HepG2 (cell line): ENCODE data around the gene ZFAND3. TPM values are rescaled to one million over a fixed set of nuclear protein-coding genes. Genes with fewer than 3 reads are reported as not detected.
A peak's percentile ranks its signal among the peaks of the same experiment; 100 is the strongest.

Experiments used
- CHD4 ChIP-seq: fragments of 200-600 bp; sonication (generic); IDR thresholded peaks from 2 replicates; pipeline ENCODE4 v1.7.0; 2017; ENCODE audit warnings: mild to moderate bottlenecking, low read length, borderline replicate concordance
- KDM1A ChIP-seq: IDR thresholded peaks from 2 replicates; pipeline ENCODE4 v1.6.1; 2016; ENCODE audit warnings: missing compliant biosample characterization
- SAP130 ChIP-seq: IDR thresholded peaks from 2 replicates; pipeline ENCODE4 v1.6.1; 2016; ENCODE audit warnings: low read depth
- ZMYM3 ChIP-seq: sonication (generic); formaldehyde crosslinking; IDR thresholded peaks from 2 replicates; pipeline ENCODE4 v1.5.1; 2020; ENCODE audit warnings: mild to moderate bottlenecking, missing genetic modification reagents
- ZSCAN20 ChIP-seq: sonication (generic); formaldehyde crosslinking; IDR thresholded peaks from 2 replicates; pipeline ENCODE4 v1.4.0; 2020; ENCODE audit warnings: missing genetic modification reagents, mild to moderate bottlenecking, borderline replicate concordance
- polyA plus RNA-seq, 8 experiments: library from polyadenylated mRNA; depleted of rRNA in 3 of 8; stranded (reverse) in 7 of 8; unstranded in 1 of 8; fragments of >200 nt; fragmentation: Illumina TruSeq in 4 of 8; extraction: Trizol in 4 of 8; gene quantifications; 2 replicates each; pipeline versions ENCODE4 v1.2.1 to v1.2.3, GENCODE V29; 2011 to 2016; ENCODE audit warnings: low read depth in 4 of 8, missing spikeins in 1 of 8, mixed read lengths in 1 of 8; ENCODE audit not compliant: insufficient read depth in 1 of 8
- total RNA-seq, 5 experiments: library from RNA; depleted of rRNA; stranded (reverse); fragments of >200 nt; fragmentation: Illumina TruSeq; extraction: Trizol; gene quantifications; 2 replicates each; pipeline ENCODE4 v1.2.3, GENCODE V29; 2016; ENCODE audit warnings: low read depth in 1 of 5
- TF ChIP-seq, protein P1 (sequence below): sonication (generic); formaldehyde crosslinking; IDR thresholded peaks from 2 replicates; pipeline ENCODE4 v1.8.0; 2022; ENCODE audit warnings: mild to moderate bottlenecking, missing genetic modification reagents
- TF ChIP-seq, protein P2 (sequence below): IDR thresholded peaks from 2 replicates; pipeline ENCODE4 v1.6.1; 2016; ENCODE audit warnings: low read depth
- TF ChIP-seq, protein P3 (sequence below): sonication (generic); formaldehyde crosslinking; IDR thresholded peaks from 2 replicates; pipeline ENCODE4 v1.4.0; 2020; ENCODE audit warnings: missing genetic modification reagents

ZFAND3 gene
- total and polyA plus RNA-seq, 2 of the 13 experiments (the other 11 are each of a cell fraction or from before 2014, with no cell fraction given) = 16.4 to 17.1 TPM

DNA sequence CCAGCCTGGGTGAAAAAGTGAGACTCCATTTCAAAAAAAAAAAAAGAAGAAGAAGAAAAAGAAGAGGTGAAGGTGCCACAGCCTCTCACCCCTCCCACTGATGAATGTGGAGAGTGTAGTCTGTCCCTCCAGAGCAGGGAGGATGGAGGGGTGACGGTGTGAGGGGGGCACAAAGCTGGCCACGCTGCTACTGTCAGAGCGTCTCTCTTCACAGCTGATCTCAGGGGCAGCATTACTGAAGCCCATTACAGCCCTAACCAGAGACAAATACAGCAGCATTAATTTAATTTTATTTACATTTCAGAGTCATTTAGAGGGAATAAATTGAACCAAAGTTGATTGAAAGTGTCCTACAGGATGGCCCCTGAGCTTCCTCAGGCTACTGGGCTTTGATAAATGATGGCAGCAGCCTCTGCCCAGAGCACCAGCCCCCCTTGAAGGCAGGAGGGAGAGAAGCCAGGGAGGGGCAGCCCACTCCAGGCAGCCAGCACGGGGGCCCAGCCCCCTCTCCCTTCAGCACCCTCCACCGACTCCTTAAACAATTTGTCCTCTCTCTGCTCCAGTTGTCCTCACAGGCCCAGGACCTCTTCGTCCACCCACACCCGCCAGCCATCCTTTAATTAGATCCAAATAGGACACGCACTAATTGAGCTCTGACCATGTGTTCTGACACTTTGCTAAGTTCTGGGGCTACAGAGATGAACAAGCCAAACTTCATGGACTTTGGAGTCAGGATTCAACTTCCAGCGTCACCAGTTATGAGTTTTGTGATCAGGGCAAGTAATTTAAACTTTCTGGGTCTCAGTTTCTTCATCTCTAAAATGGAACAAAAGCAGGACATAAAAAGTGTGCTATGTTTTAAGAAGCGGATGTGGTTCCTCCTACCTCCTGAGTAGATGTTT lies 18.6 kb upstream of the ZFAND3 start (continued):
- TF ChIP-seq SAP130 (CRISPR knock-in tag) (0 out of 2 replicates have a peak, but pooled peaks have one; percentile 9), ZSCAN20 (CRISPR knock-in tag) (no peak), CHD4 (0 out of 2 replicates have a peak, but pooled peaks have one; percentile 51), KDM1A (CRISPR knock-in tag) (0 out of 2 replicates have a peak, but pooled peaks have one; percentile 57), ZMYM3 (CRISPR knock-in tag) (peak; percentile 83)
- TF ChIP-seq, protein P1, sequence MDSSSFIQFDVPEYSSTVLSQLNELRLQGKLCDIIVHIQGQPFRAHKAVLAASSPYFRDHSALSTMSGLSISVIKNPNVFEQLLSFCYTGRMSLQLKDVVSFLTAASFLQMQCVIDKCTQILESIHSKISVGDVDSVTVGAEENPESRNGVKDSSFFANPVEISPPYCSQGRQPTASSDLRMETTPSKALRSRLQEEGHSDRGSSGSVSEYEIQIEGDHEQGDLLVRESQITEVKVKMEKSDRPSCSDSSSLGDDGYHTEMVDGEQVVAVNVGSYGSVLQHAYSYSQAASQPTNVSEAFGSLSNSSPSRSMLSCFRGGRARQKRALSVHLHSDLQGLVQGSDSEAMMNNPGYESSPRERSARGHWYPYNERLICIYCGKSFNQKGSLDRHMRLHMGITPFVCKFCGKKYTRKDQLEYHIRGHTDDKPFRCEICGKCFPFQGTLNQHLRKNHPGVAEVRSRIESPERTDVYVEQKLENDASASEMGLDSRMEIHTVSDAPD = no peak
- TF ChIP-seq, protein P2, sequence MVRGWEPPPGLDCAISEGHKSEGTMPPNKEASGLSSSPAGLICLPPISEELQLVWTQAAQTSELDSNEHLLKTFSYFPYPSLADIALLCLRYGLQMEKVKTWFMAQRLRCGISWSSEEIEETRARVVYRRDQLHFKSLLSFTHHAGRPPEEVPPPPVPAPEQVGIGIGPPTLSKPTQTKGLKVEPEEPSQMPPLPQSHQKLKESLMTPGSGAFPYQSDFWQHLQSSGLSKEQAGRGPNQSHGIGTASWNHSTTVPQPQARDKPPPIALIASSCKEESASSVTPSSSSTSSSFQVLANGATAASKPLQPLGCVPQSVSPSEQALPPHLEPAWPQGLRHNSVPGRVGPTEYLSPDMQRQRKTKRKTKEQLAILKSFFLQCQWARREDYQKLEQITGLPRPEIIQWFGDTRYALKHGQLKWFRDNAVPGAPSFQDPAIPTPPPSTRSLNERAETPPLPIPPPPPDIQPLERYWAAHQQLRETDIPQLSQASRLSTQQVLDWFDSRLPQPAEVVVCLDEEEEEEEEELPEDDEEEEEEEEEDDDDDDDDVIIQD (CRISPR knock-in tag) = no peak
- TF ChIP-seq, protein P3, sequence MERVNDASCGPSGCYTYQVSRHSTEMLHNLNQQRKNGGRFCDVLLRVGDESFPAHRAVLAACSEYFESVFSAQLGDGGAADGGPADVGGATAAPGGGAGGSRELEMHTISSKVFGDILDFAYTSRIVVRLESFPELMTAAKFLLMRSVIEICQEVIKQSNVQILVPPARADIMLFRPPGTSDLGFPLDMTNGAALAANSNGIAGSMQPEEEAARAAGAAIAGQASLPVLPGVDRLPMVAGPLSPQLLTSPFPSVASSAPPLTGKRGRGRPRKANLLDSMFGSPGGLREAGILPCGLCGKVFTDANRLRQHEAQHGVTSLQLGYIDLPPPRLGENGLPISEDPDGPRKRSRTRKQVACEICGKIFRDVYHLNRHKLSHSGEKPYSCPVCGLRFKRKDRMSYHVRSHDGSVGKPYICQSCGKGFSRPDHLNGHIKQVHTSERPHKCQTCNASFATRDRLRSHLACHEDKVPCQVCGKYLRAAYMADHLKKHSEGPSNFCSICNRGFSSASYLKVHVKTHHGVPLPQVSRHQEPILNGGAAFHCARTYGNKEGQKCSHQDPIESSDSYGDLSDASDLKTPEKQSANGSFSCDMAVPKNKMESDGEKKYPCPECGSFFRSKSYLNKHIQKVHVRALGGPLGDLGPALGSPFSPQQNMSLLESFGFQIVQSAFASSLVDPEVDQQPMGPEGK (CRISPR knock-in tag) = peak; percentile 51; the same call in 1 of the 2 replicates
- TF ChIP-seq, all 625 proteins: peak for 10
